Measurements from ENCODE around the gene SIVA1.

The SIVA1 gene

DNA sequence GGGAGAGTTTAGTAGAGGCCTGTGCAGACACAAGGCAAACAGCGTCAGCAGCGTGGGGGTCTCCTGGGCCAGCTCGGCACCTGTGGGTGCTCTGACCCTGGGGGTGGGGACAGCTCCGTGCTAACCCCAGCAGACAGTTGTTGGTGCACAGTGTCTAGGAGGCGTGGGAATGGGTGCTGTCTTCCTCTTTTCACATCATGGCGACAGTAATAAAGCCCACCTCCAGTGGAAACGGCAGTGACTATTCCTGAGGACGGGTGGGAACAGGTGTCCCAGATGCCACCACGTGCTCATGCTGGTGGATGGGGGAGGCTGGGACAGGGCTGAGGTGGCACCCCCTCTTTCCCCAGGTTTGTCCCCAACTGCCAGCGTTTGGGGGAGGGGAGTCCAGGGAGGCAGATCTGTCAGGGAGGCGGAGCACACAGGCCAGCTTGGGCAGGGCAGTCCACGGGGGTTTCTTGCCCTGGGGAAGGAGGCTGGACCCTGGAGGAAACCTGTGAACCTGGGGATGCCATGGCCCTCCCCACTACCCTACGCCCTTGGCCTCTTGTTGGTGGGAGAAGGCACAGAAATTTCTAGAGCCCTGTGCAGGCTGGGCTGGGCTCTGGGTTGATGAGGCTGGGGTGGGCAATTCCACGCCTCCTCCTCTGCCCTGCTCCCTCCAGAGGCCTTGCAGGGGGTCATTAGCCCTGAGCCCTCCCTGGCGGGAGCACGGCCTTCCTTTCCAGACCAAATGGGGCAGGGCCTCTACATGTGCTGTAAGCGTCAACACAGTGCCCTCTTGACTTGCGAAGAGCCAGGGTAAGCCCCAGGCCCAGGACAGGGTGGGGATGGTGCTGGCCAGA lies 51.8 kb downstream of the SIVA1 start:
- Histone ChIP-seq H3K27ac (no peak overlapping the region), H3K9me3 (no peaks in the 10 kb centered on the region), H3K27me3 (no peaks in the 10 kb centered on the region), H3K4me1 (peaks cover 5 to 41% (median 21%) of the 10 kb centered on the region in 4 donors), H3K4me3 (no peak overlapping the region), H3K36me3 (no peaks in the 10 kb centered on the region)
- TF ChIP-seq, protein P1, sequence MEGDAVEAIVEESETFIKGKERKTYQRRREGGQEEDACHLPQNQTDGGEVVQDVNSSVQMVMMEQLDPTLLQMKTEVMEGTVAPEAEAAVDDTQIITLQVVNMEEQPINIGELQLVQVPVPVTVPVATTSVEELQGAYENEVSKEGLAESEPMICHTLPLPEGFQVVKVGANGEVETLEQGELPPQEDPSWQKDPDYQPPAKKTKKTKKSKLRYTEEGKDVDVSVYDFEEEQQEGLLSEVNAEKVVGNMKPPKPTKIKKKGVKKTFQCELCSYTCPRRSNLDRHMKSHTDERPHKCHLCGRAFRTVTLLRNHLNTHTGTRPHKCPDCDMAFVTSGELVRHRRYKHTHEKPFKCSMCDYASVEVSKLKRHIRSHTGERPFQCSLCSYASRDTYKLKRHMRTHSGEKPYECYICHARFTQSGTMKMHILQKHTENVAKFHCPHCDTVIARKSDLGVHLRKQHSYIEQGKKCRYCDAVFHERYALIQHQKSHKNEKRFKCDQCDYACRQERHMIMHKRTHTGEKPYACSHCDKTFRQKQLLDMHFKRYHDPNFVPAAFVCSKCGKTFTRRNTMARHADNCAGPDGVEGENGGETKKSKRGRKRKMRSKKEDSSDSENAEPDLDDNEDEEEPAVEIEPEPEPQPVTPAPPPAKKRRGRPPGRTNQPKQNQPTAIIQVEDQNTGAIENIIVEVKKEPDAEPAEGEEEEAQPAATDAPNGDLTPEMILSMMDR (IDR thresholded peaks at IDR 0.05): no peak
- DNase-seq: no peak
- intact Hi-C loops (cut with DNase I; ENCODE audit: low total_unique reads): no loop called here

DNA sequence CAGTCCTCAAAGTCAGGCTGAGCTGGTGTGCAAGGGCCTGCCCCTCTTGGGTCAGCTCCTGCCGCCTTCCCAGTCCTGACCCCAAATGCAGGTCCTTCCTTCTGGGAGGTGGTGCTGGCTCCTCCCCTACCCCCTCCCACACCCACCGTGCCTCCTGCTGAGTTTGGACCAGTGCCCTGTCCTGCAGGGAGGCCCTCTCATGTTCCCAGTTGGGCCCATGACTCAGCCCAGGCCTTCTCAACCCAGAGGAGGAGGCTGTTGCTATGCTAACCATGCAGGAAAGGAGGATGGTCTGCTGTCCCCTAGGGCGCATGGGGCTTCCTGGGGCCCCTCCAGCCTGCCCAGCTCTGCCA lies 52.4 kb downstream of the SIVA1 start:
- Histone ChIP-seq H3K27me3 (no peaks in the 10 kb centered on the region), H3K27ac (no peak overlapping the region), H3K4me3 (no peak overlapping the region), H3K9me3 (no peaks in the 10 kb centered on the region), H3K36me3 (no peaks in the 10 kb centered on the region), H3K4me1 (peaks cover 5 to 36% (median 17%) of the 10 kb centered on the region in 4 donors)
- DNase-seq: no peak
- intact Hi-C loops (cut with DNase I; ENCODE audit: low total_unique reads): no loop called here
- TF ChIP-seq, protein P1 (IDR thresholded peaks at IDR 0.05): no peak

DNA sequence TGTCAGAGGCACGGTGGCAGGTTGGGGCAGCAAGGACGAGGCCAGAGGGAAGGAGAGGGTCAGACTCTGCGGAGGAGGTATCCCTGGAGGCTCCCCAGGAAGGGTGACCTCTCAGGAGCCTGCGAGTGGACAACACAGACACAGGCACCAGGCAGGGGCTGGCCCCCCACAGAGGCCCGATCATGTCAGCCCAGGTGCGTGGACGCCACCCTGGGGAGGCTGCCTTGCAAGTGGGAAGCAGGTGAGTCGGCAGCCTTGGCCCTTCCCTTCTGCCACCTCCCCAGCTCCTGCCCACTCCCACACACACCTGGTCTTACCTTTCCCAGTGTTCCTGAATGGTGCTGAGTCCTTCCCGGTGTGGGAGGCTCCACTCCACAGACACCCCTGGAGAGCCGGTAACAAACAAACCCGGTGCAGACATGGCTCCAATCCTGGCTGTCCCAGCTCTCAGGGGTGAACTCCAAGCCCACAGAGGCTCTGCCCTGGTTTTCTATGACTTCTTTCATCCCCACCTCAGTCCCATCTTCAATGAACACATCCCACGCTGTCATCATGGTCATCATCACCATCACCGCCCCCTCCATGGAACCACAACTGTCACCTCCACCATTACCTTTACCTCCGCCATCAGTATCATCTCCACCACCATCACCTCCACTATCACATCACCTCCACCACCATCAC lies 53.1 kb downstream of the SIVA1 start:
- DNase-seq: no peak
- Histone ChIP-seq H3K27ac (no peak overlapping the region), H3K4me3 (no peak overlapping the region), H3K27me3 (no peaks in the 10 kb centered on the region), H3K36me3 (peaks cover 0 to 3% (median 0%) of the 10 kb centered on the region in 3 donors), H3K9me3 (no peaks in the 10 kb centered on the region), H3K4me1 (peaks cover 5 to 33% (median 17%) of the 10 kb centered on the region in 4 donors)
- TF ChIP-seq, protein P1 (IDR thresholded peaks at IDR 0.05): no peak
- intact Hi-C loops (cut with DNase I; ENCODE audit: low total_unique reads): no loop called here

DNA sequence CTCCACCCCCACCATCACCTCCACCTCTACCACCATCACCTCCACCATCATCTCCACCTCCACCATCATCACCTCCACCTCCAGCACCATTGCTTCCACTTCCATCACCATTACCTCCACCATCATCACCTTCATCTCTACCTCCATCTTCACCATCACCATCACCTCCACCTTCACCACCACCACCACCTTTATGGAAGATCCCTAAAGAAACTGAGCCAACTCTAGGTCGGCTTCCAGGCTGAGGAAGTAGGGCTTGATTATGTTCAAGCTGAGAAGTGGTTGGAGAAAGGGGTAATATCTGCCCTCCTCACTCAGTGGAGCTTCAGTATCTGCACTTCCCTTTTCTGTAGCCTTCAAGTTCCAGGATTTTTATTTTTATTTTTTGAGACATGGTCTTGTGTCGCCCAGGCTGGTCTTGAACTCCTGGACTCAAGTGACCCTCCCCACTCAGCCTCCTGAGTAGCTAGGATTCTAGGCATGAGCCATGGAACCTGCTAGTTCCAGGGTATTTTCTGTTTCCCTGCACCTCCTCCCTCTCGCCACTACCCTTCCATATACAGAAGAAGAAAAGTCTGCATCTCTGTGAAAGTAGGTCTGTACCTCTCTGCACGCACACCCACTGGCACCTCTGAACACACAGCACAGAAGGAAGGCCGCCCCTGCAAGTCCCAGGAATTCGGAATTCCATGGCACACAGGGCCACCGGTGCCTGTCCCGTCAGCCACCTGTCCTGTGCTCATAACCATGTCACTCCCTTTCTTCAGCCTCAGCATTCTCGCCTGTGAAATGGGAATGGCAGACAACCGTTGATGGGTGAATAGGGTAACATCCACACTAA lies 53.9 kb downstream of the SIVA1 start:
- Histone ChIP-seq H3K36me3 (peaks cover 0 to 7% (median 0%) of the 10 kb centered on the region in 3 donors), H3K4me1 (peaks cover 0 to 25% (median 9%) of the 10 kb centered on the region in 4 donors), H3K4me3 (no peak overlapping the region), H3K27ac (no peak overlapping the region), H3K27me3 (no peaks in the 10 kb centered on the region), H3K9me3 (no peaks in the 10 kb centered on the region)
- no peak for DNase-seq
- intact Hi-C loops (cut with DNase I; ENCODE audit: low total_unique reads): no loop called here
- TF ChIP-seq, protein P1 (IDR thresholded peaks at IDR 0.05): no peak

DNA sequence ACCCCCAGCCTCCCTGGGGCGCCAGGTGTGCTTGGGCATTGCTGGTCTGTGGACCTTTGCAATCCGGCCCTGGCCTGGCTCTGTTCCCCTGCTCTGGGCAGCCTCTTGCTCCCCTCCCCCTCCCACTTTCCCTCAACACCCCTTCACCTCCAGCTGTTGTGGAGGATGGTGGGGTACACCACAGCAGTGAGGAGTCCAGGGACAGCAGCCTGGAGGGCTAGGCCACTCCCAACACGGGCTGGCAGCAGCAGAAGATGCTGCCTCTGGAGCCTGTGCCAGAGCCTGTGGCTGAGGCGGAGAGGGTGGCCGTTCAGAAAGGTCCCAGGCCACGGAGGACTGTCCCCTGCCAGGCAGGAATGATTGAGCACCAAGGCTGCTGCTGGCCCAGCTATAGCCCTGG lies 55.5 kb downstream of the SIVA1 start:
- Histone ChIP-seq H3K4me3 (no peak overlapping the region), H3K4me1 (peaks cover 0 to 10% (median 3%) of the 10 kb centered on the region in 4 donors), H3K36me3 (peaks cover 0 to 7% (median 0%) of the 10 kb centered on the region in 3 donors), H3K27ac (no peak overlapping the region), H3K27me3 (no peaks in the 10 kb centered on the region), H3K9me3 (no peaks in the 10 kb centered on the region)
- TF ChIP-seq, protein P1 (IDR thresholded peaks at IDR 0.05): no peak
- intact Hi-C loops (cut with DNase I; ENCODE audit: low total_unique reads): no loop called here
- DNase-seq: no peak

Data from tibial artery (tissue), 4 donors.